Astrocyte of the spinal cord (primary cell): ENCODE data around the gene PTPN7.

Experiments used
- DNase-seq: peaks from one replicate; pipeline ENCODE4 v3.0.0; 2011; ENCODE audit warnings: low read depth, low spot score
- H3K4me3 ChIP-seq: 2 replicates; pipeline ENCODE4 v1.5.1; 2011; ENCODE audit warnings: low read depth, mild to moderate bottlenecking, low read length, moderate library complexity
- CTCF ChIP-seq: IDR thresholded peaks from 2 replicates; pipeline ENCODE4 v1.5.1; 2012; ENCODE audit warnings: low read depth, mild to moderate bottlenecking, low read length, inconsistent platforms
- in situ Hi-C: cut with HindIII; loops from 2 replicates; pipeline ENCODE4 v1.10.0; 2017; ENCODE audit warnings: low sequenced_read_pairs

The PTPN7 gene

GRCh38 chr1:202162047-202162417 is 1.6 kb upstream of the PTPN7 start:
- TF ChIP-seq CTCF: no peak
- in situ Hi-C loops: no loop called here
- H3K4me3 ChIP-seq: no peak overlapping the region
- DNase-seq: no peak

- in situ Hi-C loops: no loop called here
- no peak for TF ChIP-seq CTCF
- no peak overlapping the region for H3K4me3 ChIP-seq
- DNase-seq: no peak
These were observed 997 bp upstream of the PTPN7 start for GRCh38 chr1:202161151-202162046.

GRCh38 chr1:202159534-202160371 is 649 bp downstream of the PTPN7 start:
- in situ Hi-C loops: no loop called here
- TF ChIP-seq CTCF: no peak
- H3K4me3 ChIP-seq: no peak overlapping the region
- DNase-seq: no peak

GRCh38 chr1:202158810-202159533 is 1.4 kb downstream of the PTPN7 start:
- no peak for TF ChIP-seq CTCF
- in situ Hi-C loops: no loop called here
- H3K4me3 ChIP-seq: no peak overlapping the region
- DNase-seq: no peak

GRCh38 chr1:202157945-202158344 is 2.5 kb downstream of the PTPN7 start:
- in situ Hi-C loops: no loop called here
- no peak for TF ChIP-seq CTCF
- DNase-seq: no peak
- no peak overlapping the region for H3K4me3 ChIP-seq

- DNase-seq: no peak
- TF ChIP-seq CTCF: no peak
- H3K4me3 ChIP-seq: no peak overlapping the region
- in situ Hi-C loops: no loop called here
These were observed 3.8 kb downstream of the PTPN7 start for GRCh38 chr1:202156590-202156989.
